H9 (cell line): Measurements from ENCODE around the gene VPS51. TPM values are rescaled to one million over a fixed set of nuclear protein-coding genes. Genes with fewer than 3 reads are reported as not detected.

Source experiments
- DNase-seq: peaks from one replicate; pipeline ENCODE4 v3.0.0-alpha.2; 2017
- H2AFZ ChIP-seq: one replicate; pipeline ENCODE4 v1.6.1; 2013; ENCODE audit warnings: mild to moderate bottlenecking, low read length, control low read depth, moderate library complexity
- H2AK5ac ChIP-seq: 2 replicates; pipeline ENCODE4 v1.6.1; 2013; ENCODE audit warnings: low read length, control low read depth, mixed read lengths; ENCODE audit not compliant: insufficient read length
- H2BK120ac ChIP-seq: one replicate; pipeline ENCODE4 v1.6.1; 2013; ENCODE audit warnings: low read depth, mild to moderate bottlenecking, low read length, control low read depth, inconsistent platforms; ENCODE audit not compliant: poor library complexity, severe bottlenecking
- H2BK12ac ChIP-seq: 2 replicates; pipeline ENCODE4 v1.6.1; 2013; ENCODE audit warnings: low read length, control low read depth, mixed read lengths, low read depth; ENCODE audit not compliant: insufficient read length
- H2BK15ac ChIP-seq: 2 replicates; pipeline ENCODE4 v1.6.1; 2013; ENCODE audit warnings: low read depth, low read length, control low read depth
- H2BK20ac ChIP-seq: one replicate; pipeline ENCODE4 v1.6.1; 2013; ENCODE audit warnings: low read depth, mild to moderate bottlenecking, low read length, control low read depth, inconsistent platforms; ENCODE audit not compliant: poor library complexity, severe bottlenecking
- H2BK5ac ChIP-seq: 2 replicates; pipeline ENCODE4 v1.6.1; 2013; ENCODE audit warnings: low read length, control low read depth, mixed read lengths; ENCODE audit not compliant: insufficient read length
- H3K14ac ChIP-seq: 2 replicates; pipeline ENCODE4 v1.6.1; 2013; ENCODE audit warnings: low read length, control low read depth; ENCODE audit not compliant: insufficient read depth
- H3K18ac ChIP-seq: 2 replicates; pipeline ENCODE4 v1.6.1; 2013; ENCODE audit warnings: low read depth, mild to moderate bottlenecking, mixed read lengths, low read length, control low read depth; ENCODE audit not compliant: insufficient read length
- H3K23ac ChIP-seq: 2 replicates; pipeline ENCODE4 v1.6.1; 2013; ENCODE audit warnings: low read length, control low read depth, mixed read lengths, low read depth; ENCODE audit not compliant: insufficient read length
- H3K23me2 ChIP-seq: 2 replicates; pipeline ENCODE4 v1.6.1; 2013; ENCODE audit warnings: low read depth, mild to moderate bottlenecking, mixed read lengths, low read length, control low read depth; ENCODE audit not compliant: insufficient read length, poor library complexity, severe bottlenecking
- H3K27ac ChIP-seq: 2 replicates; pipeline ENCODE4 v1.5.1; 2013; ENCODE audit warnings: low read length, control low read depth, mixed read lengths, low read depth; ENCODE audit not compliant: insufficient read length
- H3K27me3 ChIP-seq: 2 replicates; pipeline ENCODE4 v1.6.1; 2013; ENCODE audit warnings: low read length, control low read depth, inconsistent platforms; ENCODE audit not compliant: insufficient read depth
- H3K4ac ChIP-seq: 2 replicates; pipeline ENCODE4 v1.6.1; 2013; ENCODE audit warnings: low read depth, mild to moderate bottlenecking, control low read depth, inconsistent platforms, low read length, moderate library complexity
- H3K4me1 ChIP-seq: 2 replicates; pipeline ENCODE4 v1.6.1; 2013; ENCODE audit warnings: low read length, control low read depth, inconsistent platforms; ENCODE audit not compliant: insufficient read depth
- H3K4me2 ChIP-seq: 2 replicates; pipeline ENCODE4 v1.6.1; 2013; ENCODE audit warnings: low read length, control low read depth, mixed read lengths; ENCODE audit not compliant: insufficient read length, insufficient read depth
- H3K56ac ChIP-seq: 2 replicates; pipeline ENCODE4 v1.6.1; 2013; ENCODE audit warnings: low read depth, mild to moderate bottlenecking, mixed read lengths, low read length, control low read depth; ENCODE audit not compliant: insufficient read length
- H3K79me1 ChIP-seq: 2 replicates; pipeline ENCODE4 v1.6.1; 2013; ENCODE audit warnings: low read depth, mild to moderate bottlenecking, moderate library complexity, low read length, control low read depth, inconsistent platforms; ENCODE audit not compliant: insufficient read depth, poor library complexity, severe bottlenecking
- H3K79me2 ChIP-seq: 2 replicates; pipeline ENCODE4 v1.6.1; 2013; ENCODE audit warnings: low read length, control low read depth, inconsistent platforms; ENCODE audit not compliant: insufficient read depth
- H3K9ac ChIP-seq: 2 replicates; pipeline ENCODE4 v1.6.1; 2013; ENCODE audit warnings: low read length, control low read depth, mixed read lengths; ENCODE audit not compliant: insufficient read length; ENCODE audit errors: extremely low read depth
- H3K9me3 ChIP-seq: one replicate; pipeline ENCODE4 v1.6.1; 2013; ENCODE audit warnings: low read depth, low read length, inconsistent platforms; ENCODE audit not compliant: control insufficient read depth
- H3T11ph ChIP-seq: one replicate; pipeline ENCODE4 v1.6.1; 2013; ENCODE audit warnings: mild to moderate bottlenecking, low read length, control low read depth, inconsistent platforms
- H4K20me1 ChIP-seq: one replicate; pipeline ENCODE4 v1.6.1; 2013; ENCODE audit not compliant: control insufficient read depth, insufficient read length, insufficient read depth
- H4K5ac ChIP-seq: 2 replicates; pipeline ENCODE4 v1.6.1; 2013; ENCODE audit warnings: low read depth, mild to moderate bottlenecking, mixed read lengths, low read length, control low read depth; ENCODE audit not compliant: insufficient read length
- H4K8ac ChIP-seq: replicated peaks from 2 replicates; pipeline ENCODE4 v1.6.1; 2013; ENCODE audit warnings: low read length, control low read depth, mixed read lengths, low read depth; ENCODE audit not compliant: insufficient read length
- H4K91ac ChIP-seq: 2 replicates; pipeline ENCODE4 v1.6.1; 2013; ENCODE audit warnings: low read depth, mild to moderate bottlenecking, moderate library complexity, mixed read lengths, low read length, control low read depth; ENCODE audit not compliant: insufficient read length
- H3K27ac Mint-ChIP-seq, 3 experiments: 2 replicates in 2 of 3; 3 replicates in 1 of 3; pipeline ENCODE4 v1.8.0; 2020 to 2021; ENCODE audit warnings: mixed read lengths in 3 of 3, mild to moderate bottlenecking in 1 of 3, moderate library complexity in 1 of 3
- H3K27me3 Mint-ChIP-seq: 2 replicates; pipeline ENCODE4 v1.8.0; 2021; ENCODE audit warnings: low read depth, mild to moderate bottlenecking, moderate library complexity, mixed read lengths
- H3K36me3 Mint-ChIP-seq, 3 experiments: 2 replicates in 2 of 3; 3 replicates in 1 of 3; pipeline ENCODE4 v1.8.0; 2020 to 2021; ENCODE audit warnings: low read depth in 3 of 3, mixed read lengths in 3 of 3; ENCODE audit not compliant: insufficient read depth in 1 of 3
- H3K4me1 Mint-ChIP-seq, 2 experiments: 2 replicates each; pipeline ENCODE4 v1.8.0; 2020; ENCODE audit warnings: mixed read lengths in 2 of 2
- H3K4me3 Mint-ChIP-seq, 2 experiments: 2 replicates in 1 of 2; 3 replicates in 1 of 2; pipeline ENCODE4 v1.8.0; 2020 to 2021; ENCODE audit warnings: mild to moderate bottlenecking in 2 of 2, mixed read lengths in 2 of 2, moderate library complexity in 1 of 2
- H3K9me3 Mint-ChIP-seq, 2 experiments: 2 replicates in 1 of 2; 3 replicates in 1 of 2; pipeline ENCODE4 v1.8.0; 2020; ENCODE audit warnings: mild to moderate bottlenecking in 2 of 2, mixed read lengths in 2 of 2, moderate library complexity in 1 of 2
- CTCF ChIP-seq: fragments of 200-600 bp; sonication (generic); conservative IDR thresholded peaks from 3 replicates; pipeline ENCODE4 v1.8.0; 2021; ENCODE audit warnings: antibody characterized with exemption, mild to moderate bottlenecking
- WGBS: extraction: QIAGEN DNeasy Blood & Tissue Kit; methylation state at CpG from one replicate; pipeline ENCODE4 v1.1.7; 2013; ENCODE audit warnings: missing lambda C conversion rate, low lambda C conversion rate, mixed read lengths; ENCODE audit not compliant: insufficient read length; ENCODE audit errors: extremely low coverage; 5-methylcytosine and 5-hydroxymethylcytosine counted together
- total RNA-seq: library from RNA; stranded (reverse); gene quantifications from 2 replicates; pipeline ENCODE4 v1.2.1, GENCODE V29; 2021

VPS51 gene
- total RNA-seq, 1 experiment from 2014 or later = 94.7 TPM

GRCh38 chr11:65129649-65130441 lies 33.8 kb downstream of the VPS51 start:
- peaks cover 9 to 13% of the 10 kb centered on the region in 2 experiments for H3K4me1 Mint-ChIP-seq
- no peak overlapping the region for H3K9ac ChIP-seq
- H3K36me3 Mint-ChIP-seq = peaks cover 13 to 61% (median 57%) of the 10 kb centered on the region in 3 experiments; a peak in 6 of 7 replicates
- no peak overlapping the region for H2BK15ac ChIP-seq
- WGBS = no CpG with 5 or more reads among the region's 13 CpGs
- no peaks in the 10 kb centered on the region for H3K27me3 Mint-ChIP-seq
- H3K56ac ChIP-seq = no peak overlapping the region
- H4K20me1 ChIP-seq = no peaks in the 10 kb centered on the region
- no peak overlapping the region for H2AFZ ChIP-seq
- H3K4ac ChIP-seq = no peak overlapping the region
- H3K27ac ChIP-seq = no peak overlapping the region
- H3K18ac ChIP-seq = no peak overlapping the region
- no peak overlapping the region for H4K91ac ChIP-seq
- H2BK5ac ChIP-seq = no peak overlapping the region
- H3K4me1 ChIP-seq = no peaks in the 10 kb centered on the region
- no peak overlapping the region; a peak in 1 of 7 replicates for H3K27ac Mint-ChIP-seq
- no peaks in the 10 kb centered on the region for H3K79me2 ChIP-seq
- peak; percentile 39; the same call in 2 of the 3 replicates for TF ChIP-seq CTCF
- no peak overlapping the region for H3K14ac ChIP-seq
- H3K9me3 ChIP-seq = no peaks in the 10 kb centered on the region
- no peak overlapping the region for H3K23ac ChIP-seq
- no peaks in the 10 kb centered on the region for H3K79me1 ChIP-seq
- no peak overlapping the region for H2AK5ac ChIP-seq
- H3T11ph ChIP-seq = no peak overlapping the region
- peaks cover 9% of the 10 kb centered on the region for H3K23me2 ChIP-seq
- H3K4me2 ChIP-seq = no peak overlapping the region
- no peaks in the 10 kb centered on the region; a peak in 1 of 5 replicates for H3K9me3 Mint-ChIP-seq
- no peak overlapping the region for H2BK120ac ChIP-seq
- no peaks in the 10 kb centered on the region for H3K27me3 ChIP-seq
- H2BK20ac ChIP-seq = no peak overlapping the region
- H4K8ac ChIP-seq = no peak overlapping the region
- no peak overlapping the region for H3K4me3 Mint-ChIP-seq
- H2BK12ac ChIP-seq = no peak overlapping the region
- no peak overlapping the region for H4K5ac ChIP-seq
- no peak for DNase-seq
